Pancreas (tissue), 10 donors: ENCODE measurements around the gene CS. TPM values are rescaled to one million over a fixed set of nuclear protein-coding genes. Genes with fewer than 3 reads are reported as not detected.

Experiments
- ATAC-seq, 4 donors: fragments of 200-7000 bp; cut with Tn5 transposase; one replicate each; pipeline versions ENCODE4 v1.8.0 to v1.9.1; 2020; ENCODE audit warnings: mild to moderate bottlenecking in 4 of 4, moderate library complexity in 4 of 4
- DNase-seq, 6 donors: peaks; one replicate each; pipeline ENCODE4 v3.0.0-alpha.2; 2020
- FAIRE-seq: peaks from 2 replicates; lab custom pipeline; 2012; peaks lifted over from hg19 to GRCh38; lab: Jason Lieb, UNC
- H3K27ac ChIP-seq, 4 donors: fragments of 200-600 bp; sonication (generic); 1 replicate in 3 of 4; 2 replicates in 1 of 4; pipeline versions ENCODE4 v1.5.0 to v1.8.0; 2020
- H3K27me3 ChIP-seq, 4 donors: fragments of 200-600 bp; one replicate each; pipeline ENCODE4 v1.8.0; 2021
- H3K36me3 ChIP-seq, 3 donors: fragments of 200-600 bp; sonication (generic) in 1 of 3; one replicate each; pipeline versions ENCODE4 v1.5.0 to v1.8.0; 2020 to 2021
- H3K4me1 ChIP-seq, 3 donors: fragments of 200-600 bp; one replicate each; pipeline ENCODE4 v1.8.0; 2021
- H3K4me3 ChIP-seq, 4 donors: fragments of 200-600 bp; sonication (generic) in 2 of 4; one replicate each; pipeline versions ENCODE4 v1.5.0 to v1.8.0; 2020 to 2021
- H3K9me3 ChIP-seq, 4 donors: fragments of 200-600 bp; one replicate each; pipeline ENCODE4 v1.8.0; 2021
- CTCF ChIP-seq, 4 donors: fragments of 200-600 bp; sonication (generic) in 3 of 4; IDR thresholded peaks; one replicate each; pipeline versions ENCODE4 v1.5.0 to v1.8.0; 2021; ENCODE audit warnings: antibody characterized with exemption in 4 of 4
- WGBS, 2 donors: extraction: QIAGEN DNeasy Blood & Tissue Kit; methylation state at CpG; one replicate each; pipeline ENCODE4 v1.1.7; 2013; 5-methylcytosine and 5-hydroxymethylcytosine counted together
- intact Hi-C, 3 donors: fragments of 100-400 bp; cut with DNase I; formaldehyde crosslinking; loops; one replicate each; pipeline versions ENCODE4 v1.11.1 to v1.14.2; 2022
- polyA plus RNA-seq, 2 donors: library from polyadenylated mRNA; stranded (reverse); fragments of 200-250 nt; gene quantifications; one replicate each; pipeline ENCODE4 v1.2.3, GENCODE V29; 2013
- total RNA-seq, 6 donors: library from RNA; stranded (reverse); fragmentation: NEBNext Ultra II Directional in 4 of 6; extraction: Animal tissue kit (Norgen Biotek cat#: 25700) in 4 of 6; gene quantifications; one replicate each; pipeline versions ENCODE4 v1.2.1 to v1.2.4, GENCODE V29; 2021 to 2023
- donor health status: healthy with polysubstance abuse.
- donor health status: DM: no; HTN: no; CAD: no; lungs with moderate emphysema.
- donor health status: DM: no; HTN: no; CAD: no.
- donor health status: control.
- donor health status: control.
- donor health status: Bipolar disorder and iron deficiency.
- donor health status: DM: yes; HTN: yes; CAD: no.
- donor health status: DM: no; HTN: no; CAD: no.
- donor health status: DM: no; HTN: no; CAD: no.
- donor health status: DM: yes; HTN: yes; CAD: no.

CS gene
- total and polyA plus RNA-seq, 8 donors, result 32.0 to 120 (median 87.7) TPM

GRCh38 chr12:56241424-56242303 is 58.5 kb downstream of the CS start:
- H3K27me3 ChIP-seq, result no peaks in the 10 kb centered on the region
- intact Hi-C loops, result no loop called here
- 77 to 81% methylated on average over 9 of the region's 9 CpGs for WGBS, 2 donors
- FAIRE-seq (no peak), ATAC-seq (no peak), DNase-seq (no peak)
- H3K4me1 ChIP-seq, result peaks cover 0 to 13% (median 6%) of the 10 kb centered on the region in 3 donors
- no peak overlapping the region for H3K27ac ChIP-seq
- no peaks in the 10 kb centered on the region for H3K9me3 ChIP-seq
- H3K4me3 ChIP-seq, result no peak overlapping the region
- TF ChIP-seq CTCF (IDR thresholded peaks at IDR 0.05), result no peak
- peaks cover 0 to 36% (median 10%) of the 10 kb centered on the region in 3 donors for H3K36me3 ChIP-seq

DNA sequence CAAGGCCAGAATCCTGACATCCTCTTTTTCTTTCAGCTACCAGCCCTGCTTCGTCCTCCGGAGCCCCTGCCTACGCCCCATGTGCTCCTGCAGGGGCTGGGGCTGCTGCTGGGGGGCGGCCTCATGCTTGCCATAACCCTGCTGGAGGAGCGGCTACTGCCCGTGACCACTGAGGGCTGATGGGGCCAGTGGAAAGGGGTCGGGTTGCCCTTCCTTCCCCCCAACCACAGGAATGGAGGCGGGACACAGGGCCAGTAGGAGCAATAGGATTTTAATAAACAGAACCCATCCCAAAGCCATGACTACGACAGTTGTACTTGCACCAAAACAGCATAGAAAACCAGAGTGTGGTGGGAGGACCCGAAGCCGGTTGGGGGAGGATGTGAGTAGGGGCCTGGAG is 62.6 kb downstream of the CS start:
- intact Hi-C loops, result no loop called here
- no peak for TF ChIP-seq CTCF (IDR thresholded peaks at IDR 0.05)
- Histone ChIP-seq H3K27me3 (no peaks in the 10 kb centered on the region), H3K36me3 (no peaks in the 10 kb centered on the region), H3K4me3 (no peak overlapping the region), H3K4me1 (peaks cover 0 to 11% (median 3%) of the 10 kb centered on the region in 3 donors), H3K27ac (no peak overlapping the region), H3K9me3 (no peaks in the 10 kb centered on the region)
- 78 to 84% methylated on average over 11 of the region's 11 CpGs for WGBS, 2 donors
- no peak for DNase-seq
- no peak for ATAC-seq
- no peak for FAIRE-seq

DNA sequence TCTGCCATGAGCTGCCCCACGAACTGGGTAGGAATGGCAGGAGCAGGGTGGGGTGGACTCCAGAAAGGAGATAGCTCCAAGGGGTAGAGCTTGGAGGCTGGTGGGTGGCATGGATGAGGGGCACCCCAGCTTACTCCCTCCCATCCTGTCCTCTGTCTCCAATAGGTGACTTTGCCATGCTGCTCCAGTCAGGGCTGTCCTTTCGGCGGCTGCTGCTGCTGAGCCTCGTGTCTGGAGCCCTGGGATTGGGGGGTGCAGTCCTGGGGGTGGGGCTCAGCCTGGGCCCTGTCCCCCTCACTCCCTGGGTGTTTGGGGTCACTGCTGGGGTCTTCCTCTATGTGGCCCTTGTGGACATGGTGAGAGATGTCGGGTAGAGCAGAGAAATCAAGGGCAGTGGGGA is 63.1 kb downstream of the CS start:
- no peak for TF ChIP-seq CTCF (IDR thresholded peaks at IDR 0.05)
- Histone ChIP-seq H3K27ac (no peak overlapping the region), H3K4me3 (no peak overlapping the region), H3K36me3 (no peaks in the 10 kb centered on the region), H3K27me3 (no peaks in the 10 kb centered on the region), H3K4me1 (peaks cover 0 to 11% (median 3%) of the 10 kb centered on the region in 3 donors), H3K9me3 (no peaks in the 10 kb centered on the region)
- DNase-seq (no peak), ATAC-seq (no peak), FAIRE-seq (no peak)
- intact Hi-C loops, result no loop called here
- 65 to 66% methylated on average over 4 to 5 of the region's 5 CpGs for WGBS, 2 donors

- no peak overlapping the region for H3K4me3 ChIP-seq
- H3K27me3 ChIP-seq, result no peaks in the 10 kb centered on the region
- H3K27ac ChIP-seq, result no peak overlapping the region
- TF ChIP-seq CTCF (IDR thresholded peaks at IDR 0.05), result no peak
- peaks cover 0 to 11% (median 3%) of the 10 kb centered on the region in 3 donors for H3K4me1 ChIP-seq
- FAIRE-seq (no peak), ATAC-seq (peak; percentile 36 to 65 (median 63)), DNase-seq (peak in 4 of 6 donors; percentile 47 to 85 (median 73))
- intact Hi-C loops, result no loop called here
- no peaks in the 10 kb centered on the region for H3K36me3 ChIP-seq
- H3K9me3 ChIP-seq, result no peaks in the 10 kb centered on the region
- 59 to 61% methylated on average over 6 of the region's 6 CpGs for WGBS, 2 donors
Measured at GRCh38 chr12:56236091-56236490, 64.0 kb downstream of the CS start.
